Sigmoid colon (tissue), 4 donors: ENCODE results near the gene PDE1C.

Experiments
- EP300 ChIP-seq, 4 donors: sonication (generic); formaldehyde crosslinking; IDR thresholded peaks; one replicate each; pipeline ENCODE4 v1.6.1; 2017; ENCODE audit warnings: antibody characterized with exemption in 4 of 4
- POLR2A ChIP-seq, 2 donors: fragments of 450-650 bp; IDR thresholded peaks; one replicate each; pipeline ENCODE4 v1.6.1; 2016; ENCODE audit warnings: antibody characterized with exemption in 2 of 2, mild to moderate bottlenecking in 2 of 2, moderate library complexity in 2 of 2
- POLR2AphosphoS5 ChIP-seq, 4 donors: sonication (generic); formaldehyde crosslinking; IDR thresholded peaks; one replicate each; pipeline ENCODE4 v1.6.1; 2017; ENCODE audit warnings: antibody characterized with exemption in 4 of 4
- TF ChIP-seq, protein P1 (sequence below), 4 experiments: fragments of 450-650 bp in 3 of 4; fragments of 200-600 bp in 1 of 4; IDR thresholded peaks; one replicate each; pipeline ENCODE4 v1.5.1; 2016 to 2019; ENCODE audit warnings: antibody characterized with exemption in 4 of 4, mild to moderate bottlenecking in 3 of 4, moderate library complexity in 2 of 4

DNA sequence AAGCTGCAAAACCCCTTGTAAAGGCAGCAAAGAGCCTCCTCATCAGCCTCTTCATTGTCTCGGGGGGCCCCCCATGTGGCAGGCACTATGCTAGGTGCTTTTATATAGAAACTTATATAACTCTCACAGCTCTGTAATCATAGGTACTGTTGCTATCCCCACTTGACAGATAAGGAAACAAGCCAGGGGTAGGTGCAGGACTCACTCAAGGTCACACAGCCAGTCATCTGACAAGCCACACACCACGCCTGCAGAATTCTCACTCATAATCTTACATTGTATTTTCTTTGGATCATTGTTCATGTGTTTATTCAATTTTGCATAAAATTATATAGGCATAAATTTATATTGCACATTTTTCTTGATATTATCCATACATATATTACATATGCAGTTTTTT lies 217.7 kb downstream of the PDE1C start:
- TF ChIP-seq POLR2AphosphoS5 (IDR thresholded peaks at IDR 0.05): no peak
- no peak for TF ChIP-seq POLR2A (IDR thresholded peaks at IDR 0.05)
- TF ChIP-seq, protein P1, sequence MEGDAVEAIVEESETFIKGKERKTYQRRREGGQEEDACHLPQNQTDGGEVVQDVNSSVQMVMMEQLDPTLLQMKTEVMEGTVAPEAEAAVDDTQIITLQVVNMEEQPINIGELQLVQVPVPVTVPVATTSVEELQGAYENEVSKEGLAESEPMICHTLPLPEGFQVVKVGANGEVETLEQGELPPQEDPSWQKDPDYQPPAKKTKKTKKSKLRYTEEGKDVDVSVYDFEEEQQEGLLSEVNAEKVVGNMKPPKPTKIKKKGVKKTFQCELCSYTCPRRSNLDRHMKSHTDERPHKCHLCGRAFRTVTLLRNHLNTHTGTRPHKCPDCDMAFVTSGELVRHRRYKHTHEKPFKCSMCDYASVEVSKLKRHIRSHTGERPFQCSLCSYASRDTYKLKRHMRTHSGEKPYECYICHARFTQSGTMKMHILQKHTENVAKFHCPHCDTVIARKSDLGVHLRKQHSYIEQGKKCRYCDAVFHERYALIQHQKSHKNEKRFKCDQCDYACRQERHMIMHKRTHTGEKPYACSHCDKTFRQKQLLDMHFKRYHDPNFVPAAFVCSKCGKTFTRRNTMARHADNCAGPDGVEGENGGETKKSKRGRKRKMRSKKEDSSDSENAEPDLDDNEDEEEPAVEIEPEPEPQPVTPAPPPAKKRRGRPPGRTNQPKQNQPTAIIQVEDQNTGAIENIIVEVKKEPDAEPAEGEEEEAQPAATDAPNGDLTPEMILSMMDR (IDR thresholded peaks at IDR 0.05): no peak
- TF ChIP-seq EP300 (IDR thresholded peaks at IDR 0.05): no peak
